ENCODE results near the gene ALS2CL.

The ALS2CL gene

GRCh38 chr3:46672349-46672695 lies 21.2 kb downstream of the ALS2CL start:
- no peak for DNase-seq (ENCODE audit: extremely low spot score)
- CTCF ChIA-PET, result no interaction called here
- POLR2A ChIA-PET, result no interaction called here
- TF ChIP-seq FOXM1 (IDR thresholded peaks at IDR 0.05; ENCODE audit: borderline replicate concordance) (no peak), BHLHE40 (IDR thresholded peaks at IDR 0.05; ENCODE audit: borderline replicate concordance) (no peak), ZNF384 (IDR thresholded peaks at IDR 0.05) (no peak), PKNOX1 (IDR thresholded peaks at IDR 0.05) (no peak), SP1 (IDR thresholded peaks at IDR 0.05) (no peak), LEF1 (IDR thresholded peaks at IDR 0.05; ENCODE audit: borderline replicate concordance) (no peak), ARNT (IDR thresholded peaks at IDR 0.05) (no peak), TARDBP (IDR thresholded peaks at IDR 0.05) (no peak), NFRKB (IDR thresholded peaks at IDR 0.05) (no peak), HDGF (IDR thresholded peaks at IDR 0.05; ENCODE audit: borderline replicate concordance) (no peak), L3MBTL2 (conservative IDR thresholded peaks at IDR 0.05) (no peak), FOXK2 (IDR thresholded peaks at IDR 0.05) (no peak), FOXA1 (IDR thresholded peaks at IDR 0.05) (no peak), ELF4 (IDR thresholded peaks at IDR 0.05) (no peak)

GRCh38 chr3:46671541-46672348 lies 21.7 kb downstream of the ALS2CL start:
- TF ChIP-seq BHLHE40 (IDR thresholded peaks at IDR 0.05; ENCODE audit: borderline replicate concordance), result no peak
- no peak for TF ChIP-seq HDGF (IDR thresholded peaks at IDR 0.05; ENCODE audit: borderline replicate concordance)
- no peak for TF ChIP-seq SUZ12 (IDR thresholded peaks at IDR 0.05)
- ChIA-PET CTCF (no interaction called here), POLR2A (no interaction called here)
- DNase-seq (ENCODE audit: extremely low spot score), result no peak

- ChIA-PET POLR2A (no interaction called here), CTCF (no interaction called here)
- DNase-seq (ENCODE audit: extremely low spot score), result no peak
- TF ChIP-seq SUZ12 (IDR thresholded peaks at IDR 0.05), result no peak
- TF ChIP-seq BHLHE40 (IDR thresholded peaks at IDR 0.05; ENCODE audit: borderline replicate concordance), result no peak
- no peak for TF ChIP-seq NFRKB (IDR thresholded peaks at IDR 0.05)
- no peak for TF ChIP-seq CTBP1 (IDR thresholded peaks at IDR 0.05; ENCODE audit: borderline replicate concordance)
- no peak for TF ChIP-seq HDGF (IDR thresholded peaks at IDR 0.05; ENCODE audit: borderline replicate concordance)
Observed at GRCh38 chr3:46670891-46671427, 22.5 kb downstream of the ALS2CL start.

GRCh38 chr3:46670000-46670890 lies 23.2 kb downstream of the ALS2CL start:
- no peak for TF ChIP-seq TARDBP (IDR thresholded peaks at IDR 0.05)
- TF ChIP-seq CTBP1 (IDR thresholded peaks at IDR 0.05; ENCODE audit: borderline replicate concordance), result no peak
- TF ChIP-seq FOXK2 (IDR thresholded peaks at IDR 0.05), result no peak
- TF ChIP-seq HDGF (IDR thresholded peaks at IDR 0.05; ENCODE audit: borderline replicate concordance), result no peak
- TF ChIP-seq ARNT (IDR thresholded peaks at IDR 0.05), result no peak
- TF ChIP-seq SP1 (IDR thresholded peaks at IDR 0.05), result no peak
- TF ChIP-seq ELF4 (IDR thresholded peaks at IDR 0.05), result no peak
- TF ChIP-seq FOXM1 (IDR thresholded peaks at IDR 0.05; ENCODE audit: borderline replicate concordance), result no peak
- no peak for TF ChIP-seq L3MBTL2 (conservative IDR thresholded peaks at IDR 0.05)
- TF ChIP-seq PKNOX1 (IDR thresholded peaks at IDR 0.05), result no peak
- DNase-seq (ENCODE audit: extremely low spot score), result no peak
- ChIA-PET POLR2A (no interaction called here), CTCF (no interaction called here)

GRCh38 chr3:46669191-46669999 lies 24.1 kb downstream of the ALS2CL start:
- CTCF ChIA-PET, result no interaction called here

More at GRCh38 chr3:46669191-46669999, 24.1 kb downstream of the ALS2CL start:
- TF ChIP-seq BHLHE40 (IDR thresholded peaks at IDR 0.05; ENCODE audit: borderline replicate concordance), result no peak
- no peak for TF ChIP-seq TARDBP (IDR thresholded peaks at IDR 0.05)
- no peak for TF ChIP-seq SUZ12 (IDR thresholded peaks at IDR 0.05)
- no peak for TF ChIP-seq LEF1 (IDR thresholded peaks at IDR 0.05; ENCODE audit: borderline replicate concordance)
- no peak for TF ChIP-seq NFRKB (IDR thresholded peaks at IDR 0.05)
- no peak for TF ChIP-seq SP1 (IDR thresholded peaks at IDR 0.05)
- TF ChIP-seq HDGF (IDR thresholded peaks at IDR 0.05; ENCODE audit: borderline replicate concordance), result no peak
- TF ChIP-seq FOXM1 (IDR thresholded peaks at IDR 0.05; ENCODE audit: borderline replicate concordance), result no peak
- TF ChIP-seq FOXK2 (IDR thresholded peaks at IDR 0.05), result no peak
- TF ChIP-seq FOXA1 (IDR thresholded peaks at IDR 0.05), result no peak
- TF ChIP-seq ARNT (IDR thresholded peaks at IDR 0.05), result no peak
- no peak for TF ChIP-seq L3MBTL2 (conservative IDR thresholded peaks at IDR 0.05)
- no peak for TF ChIP-seq PKNOX1 (IDR thresholded peaks at IDR 0.05)
- POLR2A ChIA-PET, result no interaction called here
- DNase-seq (ENCODE audit: extremely low spot score), result no peak
